Daoy (cell line): ENCODE data around the gene NR3C2. TPM values are rescaled to one million over a fixed set of nuclear protein-coding genes. Genes with fewer than 3 reads are reported as not detected.

ENCODE experiments used
- DNase-seq: peaks from one replicate; pipeline ENCODE4 v3.0.0-alpha.2; 2015; ENCODE audit warnings: low read depth
- total RNA-seq: library from RNA; depleted of rRNA; stranded (reverse); fragments of >200 nt; shearing (Covaris generic); gene quantifications from 2 replicates; pipeline ENCODE4 v1.2.3, GENCODE V29; 2014

NR3C2 gene
- total RNA-seq, 1 experiment from 2014 or later, result 0.34 TPM

GRCh38 chr4:148077581-148077980 is 364.6 kb downstream of the NR3C2 start:
- no peak for DNase-seq

GRCh38 chr4:148076964-148077363 is 365.2 kb downstream of the NR3C2 start:
- DNase-seq, result no peak

- DNase-seq, result no peak
These were observed 366.8 kb downstream of the NR3C2 start for GRCh38 chr4:148075438-148075837.

- no peak for DNase-seq
These were observed 367.8 kb downstream of the NR3C2 start for GRCh38 chr4:148074462-148074861.

- DNase-seq, result no peak
These were observed 368.9 kb downstream of the NR3C2 start for GRCh38 chr4:148073349-148073748.

- no peak for DNase-seq
These were observed 369.4 kb downstream of the NR3C2 start for GRCh38 chr4:148072789-148073188.

- DNase-seq, result no peak
These were observed 371.2 kb downstream of the NR3C2 start for GRCh38 chr4:148071009-148071408.

GRCh38 chr4:148069895-148070178 is 372.4 kb downstream of the NR3C2 start:
- no peak for DNase-seq

GRCh38 chr4:148069086-148069894 is 372.9 kb downstream of the NR3C2 start:
- no peak for DNase-seq

- no peak for DNase-seq
These were observed 373.9 kb downstream of the NR3C2 start for GRCh38 chr4:148068065-148068911.

- no peak for DNase-seq
These were observed 374.8 kb downstream of the NR3C2 start for GRCh38 chr4:148067301-148067916.

GRCh38 chr4:148065075-148065474 is 377.1 kb downstream of the NR3C2 start:
- DNase-seq, result no peak

- no peak for DNase-seq
These were observed 377.8 kb downstream of the NR3C2 start for GRCh38 chr4:148064451-148064850.

GRCh38 chr4:148062301-148062950 is 379.8 kb downstream of the NR3C2 start:
- DNase-seq, result no peak

- no peak for DNase-seq
These were observed 380.4 kb downstream of the NR3C2 start for GRCh38 chr4:148061795-148062194.

- no peak for DNase-seq
These were observed 381.1 kb downstream of the NR3C2 start for GRCh38 chr4:148061141-148061481.

- no peak for DNase-seq
These were observed 381.7 kb downstream of the NR3C2 start for GRCh38 chr4:148060264-148061140.

- no peak for DNase-seq
These were observed 382.5 kb downstream of the NR3C2 start for GRCh38 chr4:148059617-148060180.

GRCh38 chr4:148057984-148058859 is 384.0 kb downstream of the NR3C2 start:
- DNase-seq, result no peak

- DNase-seq, result no peak
These were observed 384.7 kb downstream of the NR3C2 start for GRCh38 chr4:148057516-148057915.
